ENCODE results near the gene TJP1.
"Not testable (repeated sequence)": the region's sequence is repeated elsewhere in the genome, so short reads cannot be mapped to it uniquely, and the experiment has no call there.

The TJP1 gene

GRCh38 chr15:29674661-29675533 is 147.4 kb downstream of the TJP1 start:
- no peaks in the 10 kb centered on the region for H3K36me3 ChIP-seq (ENCODE audit: insufficient read depth, low read depth, low read length)
- H3K4me1 ChIP-seq (ENCODE audit: insufficient read depth, low read length), result no peaks in the 10 kb centered on the region; the same call in 1 of the 2 replicates
- peak overlapping the region; percentile 70 for H3K4me3 ChIP-seq (ENCODE audit: low read length)
- peaks cover 10% of the 10 kb centered on the region; the same call in 1 of the 2 replicates for H3K27me3 ChIP-seq (ENCODE audit: insufficient read depth, low read length)
- no peaks in the 10 kb centered on the region for H3K9me3 ChIP-seq (ENCODE audit: insufficient read depth, low read depth, low read length)
- peak overlapping the region; percentile 41; the same call in 1 of the 2 replicates for H3K9ac ChIP-seq (ENCODE audit: low read depth, low read length)
- H3K27ac ChIP-seq (ENCODE audit: low read length), result no peak overlapping the region

- Histone ChIP-seq H3K36me3 (ENCODE audit: insufficient read depth, low read depth, low read length) (no peaks in the 10 kb centered on the region), H3K27ac (ENCODE audit: low read length) (no peak overlapping the region), H3K27me3 (ENCODE audit: insufficient read depth, low read length) (peaks cover 10% of the 10 kb centered on the region; the same call in 1 of the 2 replicates), H3K9ac (ENCODE audit: low read depth, low read length) (no peak overlapping the region), H3K4me1 (ENCODE audit: insufficient read depth, low read length) (no peaks in the 10 kb centered on the region; the same call in 1 of the 2 replicates), H3K9me3 (ENCODE audit: insufficient read depth, low read depth, low read length) (no peaks in the 10 kb centered on the region), H3K4me3 (ENCODE audit: low read length) (no peak overlapping the region)
These were observed 149.1 kb downstream of the TJP1 start for GRCh38 chr15:29672923-29673809.

GRCh38 chr15:29672446-29672845 is 149.8 kb downstream of the TJP1 start:
- peaks cover 10% of the 10 kb centered on the region; the same call in 1 of the 2 replicates for H3K27me3 ChIP-seq (ENCODE audit: insufficient read depth, low read length)
- no peaks in the 10 kb centered on the region for H3K36me3 ChIP-seq (ENCODE audit: insufficient read depth, low read depth, low read length)
- H3K4me1 ChIP-seq (ENCODE audit: insufficient read depth, low read length), result no peaks in the 10 kb centered on the region; the same call in 1 of the 2 replicates
- no peaks in the 10 kb centered on the region for H3K9me3 ChIP-seq (ENCODE audit: insufficient read depth, low read depth, low read length)
- no peak overlapping the region for H3K9ac ChIP-seq (ENCODE audit: low read depth, low read length)
- H3K27ac ChIP-seq (ENCODE audit: low read length), result no peak overlapping the region
- no peak overlapping the region for H3K4me3 ChIP-seq (ENCODE audit: low read length)

- not testable (repeated sequence) for H3K9ac ChIP-seq (ENCODE audit: low read depth, low read length); H3K4me3 ChIP-seq (ENCODE audit: low read length); H3K9me3 ChIP-seq (ENCODE audit: insufficient read depth, low read depth, low read length); H3K36me3 ChIP-seq (ENCODE audit: insufficient read depth, low read depth, low read length); H3K27ac ChIP-seq (ENCODE audit: low read length); H3K4me1 ChIP-seq (ENCODE audit: insufficient read depth, low read length)
- H3K27me3 ChIP-seq (ENCODE audit: insufficient read depth, low read length), result peaks cover 10% of the 10 kb centered on the region; the same call in 1 of the 2 replicates
These were observed 150.2 kb downstream of the TJP1 start for GRCh38 chr15:29672046-29672445.

- Histone ChIP-seq H3K9me3 (ENCODE audit: insufficient read depth, low read depth, low read length) (no peaks in the 10 kb centered on the region), H3K4me3 (ENCODE audit: low read length) (no peak overlapping the region), H3K9ac (ENCODE audit: low read depth, low read length) (no peak overlapping the region), H3K4me1 (ENCODE audit: insufficient read depth, low read length) (no peaks in the 10 kb centered on the region; the same call in 1 of the 2 replicates), H3K27me3 (ENCODE audit: insufficient read depth, low read length) (peaks cover 10% of the 10 kb centered on the region; the same call in 1 of the 2 replicates), H3K27ac (ENCODE audit: low read length) (no peak overlapping the region), H3K36me3 (ENCODE audit: insufficient read depth, low read depth, low read length) (no peaks in the 10 kb centered on the region)
These were observed 151.0 kb downstream of the TJP1 start for GRCh38 chr15:29670998-29671981.

- Histone ChIP-seq H3K36me3 (ENCODE audit: insufficient read depth, low read depth, low read length) (no peaks in the 10 kb centered on the region), H3K4me3 (ENCODE audit: low read length) (no peak overlapping the region), H3K27me3 (ENCODE audit: insufficient read depth, low read length) (peaks cover 2% of the 10 kb centered on the region; the same call in 1 of the 2 replicates), H3K4me1 (ENCODE audit: insufficient read depth, low read length) (no peaks in the 10 kb centered on the region; the same call in 1 of the 2 replicates), H3K27ac (ENCODE audit: low read length) (no peak overlapping the region), H3K9ac (ENCODE audit: low read depth, low read length) (no peak overlapping the region), H3K9me3 (ENCODE audit: insufficient read depth, low read depth, low read length) (no peaks in the 10 kb centered on the region)
These were observed 152.0 kb downstream of the TJP1 start for GRCh38 chr15:29670266-29670665.

- H3K27ac ChIP-seq (ENCODE audit: low read length), result no peak overlapping the region
- no peaks in the 10 kb centered on the region for H3K9me3 ChIP-seq (ENCODE audit: insufficient read depth, low read depth, low read length)
- H3K9ac ChIP-seq (ENCODE audit: low read depth, low read length), result no peak overlapping the region
- no peaks in the 10 kb centered on the region; the same call in 1 of the 2 replicates for H3K4me1 ChIP-seq (ENCODE audit: insufficient read depth, low read length)
- H3K27me3 ChIP-seq (ENCODE audit: insufficient read depth, low read length), result no peaks in the 10 kb centered on the region
- H3K36me3 ChIP-seq (ENCODE audit: insufficient read depth, low read depth, low read length), result no peaks in the 10 kb centered on the region
- no peak overlapping the region for H3K4me3 ChIP-seq (ENCODE audit: low read length)
These were observed 152.4 kb downstream of the TJP1 start for GRCh38 chr15:29669823-29670222.

- no peaks in the 10 kb centered on the region for H3K36me3 ChIP-seq (ENCODE audit: insufficient read depth, low read depth, low read length)
- H3K4me1 ChIP-seq (ENCODE audit: insufficient read depth, low read length), result no peaks in the 10 kb centered on the region; the same call in 1 of the 2 replicates
- no peak overlapping the region for H3K27ac ChIP-seq (ENCODE audit: low read length)
- no peak overlapping the region for H3K9ac ChIP-seq (ENCODE audit: low read depth, low read length)
- no peaks in the 10 kb centered on the region for H3K9me3 ChIP-seq (ENCODE audit: insufficient read depth, low read depth, low read length)
- H3K27me3 ChIP-seq (ENCODE audit: insufficient read depth, low read length), result no peaks in the 10 kb centered on the region
- no peak overlapping the region for H3K4me3 ChIP-seq (ENCODE audit: low read length)
These were observed 154.1 kb downstream of the TJP1 start for GRCh38 chr15:29668120-29668602.

- Histone ChIP-seq H3K27ac (ENCODE audit: low read length) (no peak overlapping the region), H3K9ac (ENCODE audit: low read depth, low read length) (no peak overlapping the region), H3K9me3 (ENCODE audit: insufficient read depth, low read depth, low read length) (no peaks in the 10 kb centered on the region), H3K4me1 (ENCODE audit: insufficient read depth, low read length) (no peaks in the 10 kb centered on the region; the same call in 1 of the 2 replicates), H3K36me3 (ENCODE audit: insufficient read depth, low read depth, low read length) (no peaks in the 10 kb centered on the region), H3K4me3 (ENCODE audit: low read length) (no peak overlapping the region), H3K27me3 (ENCODE audit: insufficient read depth, low read length) (no peaks in the 10 kb centered on the region)
These were observed 156.0 kb downstream of the TJP1 start for GRCh38 chr15:29666241-29666640.

GRCh38 chr15:29665444-29666003 is 156.7 kb downstream of the TJP1 start:
- H3K27me3 ChIP-seq (ENCODE audit: insufficient read depth, low read length), result no peaks in the 10 kb centered on the region
- no peaks in the 10 kb centered on the region for H3K4me1 ChIP-seq (ENCODE audit: insufficient read depth, low read length)
- H3K9ac ChIP-seq (ENCODE audit: low read depth, low read length), result no peak overlapping the region
- no peaks in the 10 kb centered on the region for H3K9me3 ChIP-seq (ENCODE audit: insufficient read depth, low read depth, low read length)
- no peak overlapping the region for H3K27ac ChIP-seq (ENCODE audit: low read length)
- H3K4me3 ChIP-seq (ENCODE audit: low read length), result no peak overlapping the region
- H3K36me3 ChIP-seq (ENCODE audit: insufficient read depth, low read depth, low read length), result no peaks in the 10 kb centered on the region
